GM21528 (cell line): ENCODE measurements around the gene IVL.

Experiments
- ATAC-seq: cut with Tn5 transposase; IDR thresholded peaks from one replicate; pipeline ENCODE4 v1.9.1; 2021; ENCODE audit warnings: mild to moderate bottlenecking, moderate library complexity; ENCODE audit not compliant: unreplicated experiment, low FRiP score

IVL gene

GRCh38 chr1:152886758-152887409 lies 21.5 kb upstream of the IVL start:
- ATAC-seq: no peak

- ATAC-seq: no peak
These were observed 20.2 kb upstream of the IVL start for GRCh38 chr1:152888126-152888525.

- no peak for ATAC-seq
These were observed 9.3 kb upstream of the IVL start for GRCh38 chr1:152899027-152899426.

GRCh38 chr1:152899883-152900282 lies 8.5 kb upstream of the IVL start:
- ATAC-seq: no peak

GRCh38 chr1:152901631-152902030 lies 6.7 kb upstream of the IVL start:
- no peak for ATAC-seq

- no peak for ATAC-seq
These were observed 5.7 kb upstream of the IVL start for GRCh38 chr1:152902636-152903035.

- no peak for ATAC-seq
These were observed 3.5 kb upstream of the IVL start for GRCh38 chr1:152904688-152905440.

GRCh38 chr1:152906023-152906565 lies 2.3 kb upstream of the IVL start:
- no peak for ATAC-seq

GRCh38 chr1:152909206-152909605 lies 860 bp downstream of the IVL start:
- no peak for ATAC-seq

GRCh38 chr1:152912471-152912870 lies 4.1 kb downstream of the IVL start:
- ATAC-seq: no peak

GRCh38 chr1:152912900-152913299 lies 4.6 kb downstream of the IVL start:
- no peak for ATAC-seq

- ATAC-seq: no peak
These were observed 9.4 kb downstream of the IVL start for GRCh38 chr1:152917794-152918193.

- ATAC-seq: no peak
These were observed 10.7 kb downstream of the IVL start for GRCh38 chr1:152919071-152919470.

- ATAC-seq: no peak
These were observed 15.8 kb downstream of the IVL start for GRCh38 chr1:152924191-152924590.

- no peak for ATAC-seq
These were observed 17.7 kb downstream of the IVL start for GRCh38 chr1:152926091-152926490.

- no peak for ATAC-seq
These were observed 20.3 kb downstream of the IVL start for GRCh38 chr1:152928671-152929070.

- no peak for ATAC-seq
These were observed 23.9 kb downstream of the IVL start for GRCh38 chr1:152932170-152932811.

- no peak for ATAC-seq
These were observed 24.9 kb downstream of the IVL start for GRCh38 chr1:152933196-152933595.

- no peak for ATAC-seq
These were observed 32.3 kb downstream of the IVL start for GRCh38 chr1:152940614-152941013.

- no peak for ATAC-seq
These were observed 32.8 kb downstream of the IVL start for GRCh38 chr1:152941037-152941711.

GRCh38 chr1:152942161-152942560 lies 33.8 kb downstream of the IVL start:
- no peak for ATAC-seq
